ENCODE data around the gene HMGCS1. TPM values are rescaled to one million over a fixed set of nuclear protein-coding genes. Genes with fewer than 3 reads are reported as not detected.
A peak's percentile ranks its signal among the peaks of the same experiment; 100 is the strongest.

The HMGCS1 gene
- total and polyA plus RNA-seq, 2 of the 8 experiments (the other 6 are each of a cell fraction or from before 2014, with no cell fraction given), result 63.6 to 236 TPM

- DNase-seq (ENCODE audit: low read depth in 1 of 2, low spot score in 2 of 2), result no peak
- no peak overlapping the region for H3K9ac ChIP-seq (replicated peaks in 1 of 4; ENCODE audit: extremely low read depth in 1 of 4, low read depth in 3 of 4, low read length in 3 of 4)
- H2BK120ac ChIP-seq (replicated peaks; ENCODE audit: low read depth, low read length), result no peak overlapping the region
- FAIRE-seq, result no peak
- no peak overlapping the region; the same call in 1 of the 2 replicates for H2BK12ac ChIP-seq (ENCODE audit: low read depth, low read length)
- H4K20me1 ChIP-seq (replicated peaks in 1 of 2; ENCODE audit: control insufficient read depth in 1 of 2, insufficient read depth in 2 of 2, low read length in 2 of 2), result peaks cover 6 to 15% of the 10 kb centered on the region in 2 experiments
- no peak overlapping the region for H2BK15ac ChIP-seq (ENCODE audit: low read length)
- H3K4ac ChIP-seq (replicated peaks; ENCODE audit: insufficient read length, low read depth, low read length), result no peak overlapping the region
- H3K23me2 ChIP-seq (ENCODE audit: low read depth, low read length), result peaks cover 2% of the 10 kb centered on the region
- H4K91ac ChIP-seq (replicated peaks; ENCODE audit: insufficient read length, low read length), result no peak overlapping the region
- no peak overlapping the region for H4K8ac ChIP-seq (ENCODE audit: extremely low read depth, insufficient read depth, low read length)
- no peak overlapping the region for H2AFZ ChIP-seq (ENCODE audit: low read length)
- no peak overlapping the region for H3K18ac ChIP-seq (ENCODE audit: extremely low read depth, low read length)
- no peak overlapping the region for H3K4me2 ChIP-seq (ENCODE audit: insufficient read depth in 1 of 2, low read depth in 2 of 2, low read length in 2 of 2)
- no peak overlapping the region for H3K27ac ChIP-seq (ENCODE audit: low read depth, low read length)
- no peaks in the 10 kb centered on the region for H3K27me3 ChIP-seq (replicated peaks in 1 of 4; ENCODE audit: control insufficient read depth in 3 of 4, extremely low read depth in 1 of 4, insufficient read depth in 3 of 4, low read length in 3 of 4)
- no peak overlapping the region for H3K23ac ChIP-seq (ENCODE audit: insufficient read length)
- H2BK20ac ChIP-seq (ENCODE audit: low read length), result 0 out of 2 replicates have a peak overlapping the region, but pooled peaks have one; percentile 40
- POLR2A ChIA-PET (ENCODE audit: partially characterized antibody), result interaction anchor here (1.6 kb wide), 1 partner anchor 9 kb away, joined by 3 read pairs; no protein-coding TSS in a partner anchor
- no peak overlapping the region for H2AK5ac ChIP-seq (ENCODE audit: low read depth, low read length)
- no peak overlapping the region for H4K5ac ChIP-seq (ENCODE audit: insufficient read length, low read depth, low read length)
- CTCF ChIA-PET (ENCODE audit: partially characterized antibody), result interaction anchor here (0.8 kb wide), 1 partner anchor 82 kb away, joined by 3 read pairs; no protein-coding TSS in a partner anchor
- H3K4me3 ChIP-seq (ENCODE audit: extremely low read depth in 1 of 4, insufficient read depth in 2 of 4, low read depth in 3 of 4, low read length in 4 of 4), result no peak overlapping the region
- H3K79me2 ChIP-seq (ENCODE audit: control insufficient read depth in 1 of 2, insufficient read depth in 2 of 2, low read length in 2 of 2), result peaks cover 19 to 25% of the 10 kb centered on the region in 2 experiments
- no peaks in the 10 kb centered on the region for H3K79me1 ChIP-seq (ENCODE audit: low read depth, low read length)
- no peak overlapping the region for H2BK5ac ChIP-seq (ENCODE audit: low read depth, low read length)
- H3K4me1 ChIP-seq (replicated peaks in 1 of 4; ENCODE audit: control insufficient read depth in 3 of 4, insufficient read depth in 4 of 4, low read length in 3 of 4), result peaks cover 0 to 9% (median 5%) of the 10 kb centered on the region in 4 experiments; a peak in 5 of 7 replicates
- H3K36me3 ChIP-seq (ENCODE audit: control insufficient read depth in 2 of 4, insufficient read depth in 4 of 4, low read length in 3 of 4), result peaks cover 0 to 8% (median 0%) of the 10 kb centered on the region in 4 experiments; a peak in 1 of 8 replicates
- no peaks in the 10 kb centered on the region for H3K9me3 ChIP-seq (ENCODE audit: insufficient read depth in 2 of 2, low read depth in 1 of 2, low read length in 1 of 2)
- no peak overlapping the region for H3K56ac ChIP-seq (replicated peaks; ENCODE audit: insufficient read length, low read depth, low read length)
- 98% methylated on average over 3 of the region's 3 CpGs; no CpG with 5 or more reads in 1 of the 2 experiments for WGBS, 2 experiments (ENCODE audit: extremely low coverage in 1 of 2, insufficient coverage in 1 of 2, insufficient read length in 1 of 2, insufficient replicate concordance in 2 of 2, low coverage in 1 of 2, low lambda C conversion rate in 2 of 2, missing lambda C conversion rate in 1 of 2)
- no peak overlapping the region for H3K14ac ChIP-seq (ENCODE audit: insufficient read length)
- no peak for TF ChIP-seq SUZ12 (IDR thresholded peaks at IDR 0.05; ENCODE audit: low read length)
- no peak for TF ChIP-seq EGR1 (IDR thresholded peaks at IDR 0.05; ENCODE audit: borderline replicate concordance, low read depth, low read length)
- TF ChIP-seq ZNF274 (IDR thresholded peaks at IDR 0.05; ENCODE audit: borderline replicate concordance, extremely low read depth, low read length), result no peak
- TF ChIP-seq CEBPB (IDR thresholded peaks at IDR 0.05; ENCODE audit: low read depth, low read length), result no peak
- TF ChIP-seq NANOG (IDR thresholded peaks at IDR 0.05; ENCODE audit: insufficient read depth, low read depth, low read length, poor library complexity, severe bottlenecking), result no peak
- TF ChIP-seq ATF3 (IDR thresholded peaks at IDR 0.05; ENCODE audit: insufficient read depth, low read depth, low read length), result no peak
- TF ChIP-seq TAF1 (IDR thresholded peaks at IDR 0.05; ENCODE audit: low read depth, low read length), result no peak
- TF ChIP-seq TCF12 (IDR thresholded peaks at IDR 0.05; ENCODE audit: low read depth, low read length), result no peak
- no peak for TF ChIP-seq GTF2F1 (IDR thresholded peaks at IDR 0.05; ENCODE audit: borderline replicate concordance, low read depth, low read length)
- no peak for TF ChIP-seq KDM4A (IDR thresholded peaks at IDR 0.05; ENCODE audit: low read depth, low read length, severe bottlenecking)
- no peak for TF ChIP-seq JUN (IDR thresholded peaks at IDR 0.05; ENCODE audit: low read depth, low read length)
- TF ChIP-seq RXRA (IDR thresholded peaks at IDR 0.05; ENCODE audit: insufficient read depth, low read depth, low read length), result no peak
Measured at GRCh38 chr5:43315682-43316081, 2.5 kb upstream of the HMGCS1 start.

Data from H1 (cell line).